Activated T-cell treated with anti-CD3 and anti-CD28 coated beads for 1 hour (primary cell): Measurements from ENCODE around the gene PDE4D.
"Not testable (repeated sequence)": the region's sequence is repeated elsewhere in the genome, so short reads cannot be mapped to it uniquely, and the experiment has no call there.

Source experiments
- DNase-seq: peaks from one replicate; pipeline ENCODE4 v3.0.0-alpha.2; 2020; ENCODE audit warnings: low read depth

The PDE4D gene

GRCh38 chr5:59328709-59329296 lies 564.7 kb downstream of the PDE4D start:
- DNase-seq = no peak

DNA sequence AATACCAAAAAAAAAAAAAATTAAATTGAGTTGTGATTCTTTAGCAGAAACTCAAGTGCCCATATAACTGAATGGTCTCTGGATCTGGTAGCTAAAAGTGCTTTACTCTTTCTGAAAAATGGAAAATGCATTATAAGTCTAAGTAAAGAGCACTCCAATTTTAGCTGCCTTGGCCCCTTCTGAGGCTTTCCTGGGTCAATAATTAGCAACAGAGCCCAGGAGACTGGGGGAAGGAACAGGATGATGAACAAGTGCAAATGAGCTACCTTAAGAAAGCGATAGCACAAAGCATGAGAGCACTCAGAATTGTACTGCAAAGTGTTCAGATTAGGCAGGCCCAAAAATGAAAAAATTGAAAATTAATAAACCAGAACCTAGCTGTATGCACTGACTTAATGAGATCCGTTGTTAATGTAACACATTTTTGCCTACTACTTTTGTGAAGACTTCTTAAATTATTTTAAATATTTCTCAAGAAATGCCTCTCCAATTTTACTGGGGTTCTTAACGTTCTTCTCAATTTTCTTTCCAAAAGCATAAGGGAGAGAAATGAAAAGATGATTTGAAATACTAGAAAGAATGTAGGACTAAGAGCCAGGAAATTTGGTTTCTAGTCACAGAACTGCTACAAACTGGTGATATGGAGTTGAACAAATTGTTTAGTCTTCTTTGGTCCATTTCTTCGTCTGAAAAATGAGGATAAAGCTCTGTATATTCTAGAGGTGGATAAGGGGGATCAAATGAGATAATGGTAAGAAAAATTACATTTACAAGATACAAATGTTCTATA lies 566.1 kb downstream of the PDE4D start:
- no peak for DNase-seq

- DNase-seq = no peak
These were observed 566.9 kb downstream of the PDE4D start for GRCh38 chr5:59326596-59326995.

DNA sequence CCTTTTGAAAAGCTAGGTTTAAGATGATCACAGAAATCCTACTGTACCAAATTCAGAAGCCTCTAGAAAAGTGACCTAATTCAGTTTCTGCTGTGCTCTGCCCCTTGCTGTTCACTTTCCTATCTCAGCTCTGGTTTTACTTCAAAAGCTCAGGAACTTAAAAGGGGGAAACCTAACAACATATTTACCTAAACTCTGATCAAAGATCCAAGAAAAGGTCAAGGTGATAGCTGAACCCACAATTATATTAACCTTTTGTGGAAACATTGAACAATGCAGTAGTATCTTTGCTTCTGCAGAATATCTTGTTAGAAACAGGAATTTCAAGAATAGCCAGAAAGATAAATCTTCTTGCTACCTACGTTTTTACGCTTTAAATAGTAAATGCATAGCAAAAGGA lies 568.5 kb downstream of the PDE4D start:
- DNase-seq = no peak

GRCh38 chr5:59322894-59323293 lies 570.6 kb downstream of the PDE4D start:
- no peak for DNase-seq

- DNase-seq = no peak
These were observed 571.5 kb downstream of the PDE4D start for GRCh38 chr5:59322058-59322457.

GRCh38 chr5:59321642-59322041 lies 571.9 kb downstream of the PDE4D start:
- DNase-seq = no peak

DNA sequence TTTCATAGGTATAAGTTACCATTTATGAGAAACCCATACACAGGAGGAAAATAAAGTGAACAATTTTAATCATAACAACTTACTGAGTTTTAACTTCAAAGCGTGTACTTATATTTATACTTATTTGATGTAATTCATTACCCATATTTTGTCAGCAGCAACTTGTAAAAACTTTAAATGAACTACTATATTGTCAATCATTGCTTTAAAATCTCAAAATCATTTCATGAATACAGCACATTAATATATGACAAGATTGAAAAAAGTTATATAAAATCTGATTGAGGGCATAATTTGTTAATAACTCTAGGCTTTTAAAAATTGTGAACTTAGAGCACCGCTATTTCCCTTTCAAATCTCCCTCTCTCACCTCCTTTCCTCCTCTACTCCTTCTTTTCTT lies 573.1 kb downstream of the PDE4D start:
- no peak for DNase-seq

DNA sequence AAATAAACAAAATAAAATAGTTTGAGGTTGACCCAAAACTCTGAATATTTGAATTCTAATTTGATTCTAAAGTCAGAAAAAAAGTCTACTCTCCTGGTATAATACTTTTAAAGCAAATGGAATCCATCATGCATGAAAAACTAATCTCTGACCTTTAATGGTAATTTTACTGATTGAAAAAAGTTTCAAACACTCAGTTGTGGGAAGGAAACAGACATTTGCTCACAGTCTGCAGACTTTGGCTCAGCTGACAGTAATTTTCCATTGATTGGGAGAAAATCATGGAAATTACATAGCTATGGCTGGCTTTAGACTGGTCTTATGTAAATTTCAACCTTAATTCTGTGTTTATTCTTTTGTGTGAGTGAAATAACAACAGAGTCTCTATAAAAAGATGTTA lies 574.3 kb downstream of the PDE4D start:
- no peak for DNase-seq

GRCh38 chr5:59317774-59318205 lies 575.7 kb downstream of the PDE4D start:
- no peak for DNase-seq

GRCh38 chr5:59317023-59317773 lies 576.3 kb downstream of the PDE4D start:
- no peak for DNase-seq

GRCh38 chr5:59312223-59312622 lies 581.3 kb downstream of the PDE4D start:
- no peak for DNase-seq

DNA sequence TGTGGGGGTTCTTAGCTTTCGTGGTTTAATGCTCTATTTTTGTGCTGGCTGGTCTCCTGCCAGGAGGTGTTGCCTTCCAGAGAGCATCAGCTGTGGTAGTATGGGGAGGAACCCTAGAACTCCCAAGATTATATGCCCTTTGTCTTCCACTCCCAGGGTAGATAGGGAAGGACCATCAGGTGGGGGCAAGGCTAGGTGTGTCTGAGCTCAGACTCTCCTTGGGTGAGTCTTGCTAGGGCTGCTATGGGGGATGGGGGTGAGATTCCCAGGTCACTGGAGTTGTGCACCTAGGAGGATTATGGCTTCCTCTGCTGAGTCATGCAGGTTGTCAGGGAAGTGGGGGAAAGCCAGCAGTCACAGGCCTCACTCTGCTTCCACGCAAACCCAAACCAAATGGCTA lies 584.8 kb downstream of the PDE4D start:
- DNase-seq = not testable (repeated sequence)

DNA sequence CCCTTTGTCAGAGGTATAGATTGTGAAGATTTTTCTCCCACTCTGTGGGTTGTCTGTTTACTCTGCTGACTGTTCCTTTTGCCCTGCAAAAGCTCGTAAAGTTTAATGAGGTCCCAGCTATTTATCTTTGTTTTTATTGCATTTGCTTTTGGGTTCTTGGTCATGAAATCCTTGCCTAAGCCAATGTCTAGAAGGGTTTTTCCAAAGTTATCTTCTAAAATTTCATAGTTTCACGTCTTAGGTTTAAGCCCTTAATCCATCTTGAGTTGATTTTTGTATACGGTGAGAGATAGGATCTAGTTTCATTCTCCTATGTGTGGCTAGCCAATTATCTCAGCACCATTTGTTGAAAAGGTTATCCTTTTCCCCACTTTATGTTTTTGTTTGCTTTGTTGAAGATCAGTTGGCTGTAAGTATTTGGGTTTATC lies 590.2 kb downstream of the PDE4D start:
- DNase-seq = not testable (repeated sequence)

DNA sequence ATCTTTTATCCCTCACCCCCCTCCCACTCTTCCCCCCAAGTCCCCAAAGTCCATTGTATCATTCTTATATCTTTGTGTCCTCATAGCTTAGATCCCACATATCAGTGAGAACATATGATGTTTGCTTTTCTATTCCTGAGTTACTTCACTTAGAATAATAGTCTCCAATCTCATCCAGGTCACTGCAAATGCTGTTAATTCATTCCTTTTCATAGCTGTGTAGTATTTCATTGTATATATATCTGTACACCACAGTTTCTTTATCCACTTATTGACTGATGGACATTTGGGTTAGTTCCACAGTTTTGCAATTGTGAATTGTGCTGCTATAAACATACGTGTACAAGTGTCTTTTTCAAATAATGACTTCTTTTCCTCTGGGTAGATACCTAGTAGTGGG lies 591.0 kb downstream of the PDE4D start:
- not testable (repeated sequence) for DNase-seq

DNA sequence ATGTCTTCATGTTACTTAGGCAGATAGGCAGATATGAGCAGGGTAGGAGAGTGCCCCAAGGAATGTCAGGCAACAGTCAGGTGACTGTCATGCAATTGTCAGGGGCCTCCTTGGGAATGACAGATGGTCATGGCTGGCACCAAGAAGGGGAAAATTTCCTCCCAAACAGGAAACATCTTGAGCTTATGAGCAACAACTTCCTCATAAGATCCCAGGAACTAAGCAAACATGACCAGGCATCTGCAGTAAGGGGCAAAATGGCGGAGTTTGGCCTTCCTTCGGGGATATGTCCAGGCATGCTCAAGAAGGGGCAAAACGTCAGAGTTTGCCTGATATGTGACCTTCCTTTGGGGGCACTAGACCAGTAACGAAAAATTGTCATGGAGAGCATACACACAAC lies 591.8 kb downstream of the PDE4D start:
- no peak for DNase-seq

DNA sequence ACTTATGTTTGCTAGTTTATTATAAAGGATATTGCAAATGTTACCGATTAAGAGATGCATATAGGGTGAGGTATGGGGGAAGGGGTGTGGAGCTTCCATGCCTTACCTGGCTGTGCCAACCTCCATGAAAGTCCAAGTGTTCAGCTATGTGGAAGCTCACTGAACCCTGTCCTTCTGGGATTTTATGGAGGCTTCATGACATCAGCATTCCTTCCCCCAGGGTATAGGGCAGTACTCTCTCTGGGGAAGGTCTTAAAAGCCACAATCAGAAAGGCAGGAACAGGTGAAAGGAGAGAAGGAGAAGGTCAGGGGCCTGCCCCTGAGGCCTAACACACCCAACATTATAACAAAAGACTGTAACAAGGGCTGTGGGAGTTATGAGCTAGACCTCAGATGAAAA lies 592.6 kb downstream of the PDE4D start:
- DNase-seq = no peak

DNA sequence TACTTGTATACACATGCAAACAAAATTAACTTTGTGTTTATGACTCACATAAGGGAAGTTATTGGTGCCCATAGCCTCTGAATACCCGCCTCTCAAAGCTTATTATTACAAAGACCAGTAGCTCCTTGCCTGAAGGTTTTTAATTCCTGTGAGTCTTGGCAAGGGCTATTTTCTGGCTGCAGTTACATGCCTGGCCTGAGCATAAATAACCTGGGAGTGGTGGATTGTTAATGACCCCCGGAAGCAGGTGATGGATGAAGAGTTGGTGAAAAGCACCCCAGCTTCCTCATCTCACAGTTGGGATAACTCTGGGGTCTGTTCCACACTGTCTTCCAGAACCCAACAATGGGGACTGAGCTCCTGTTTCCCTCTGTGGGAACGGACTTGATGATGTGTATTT lies 594.5 kb downstream of the PDE4D start:
- no peak for DNase-seq

- no peak for DNase-seq
These were observed 596.9 kb downstream of the PDE4D start for GRCh38 chr5:59296317-59297264.

DNA sequence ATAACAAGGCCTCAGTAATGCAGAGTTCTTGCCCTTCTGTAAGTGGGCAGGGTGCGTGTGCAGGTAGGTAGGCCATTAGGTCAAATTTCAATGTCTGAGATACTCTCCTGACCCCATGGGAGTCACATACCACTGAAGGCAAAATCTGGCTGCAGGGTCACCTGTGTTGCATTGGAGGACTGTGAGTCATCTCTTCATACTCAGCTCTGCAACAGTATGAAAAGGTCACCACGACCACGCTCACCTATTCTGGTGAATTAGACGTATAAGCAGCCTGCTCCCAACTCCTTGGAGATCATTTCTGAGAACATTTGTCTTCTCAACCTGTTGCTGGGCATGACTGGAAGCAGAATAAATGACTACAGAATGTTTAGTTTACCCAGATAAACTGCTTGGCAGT lies 599.8 kb downstream of the PDE4D start:
- no peak for DNase-seq

DNA sequence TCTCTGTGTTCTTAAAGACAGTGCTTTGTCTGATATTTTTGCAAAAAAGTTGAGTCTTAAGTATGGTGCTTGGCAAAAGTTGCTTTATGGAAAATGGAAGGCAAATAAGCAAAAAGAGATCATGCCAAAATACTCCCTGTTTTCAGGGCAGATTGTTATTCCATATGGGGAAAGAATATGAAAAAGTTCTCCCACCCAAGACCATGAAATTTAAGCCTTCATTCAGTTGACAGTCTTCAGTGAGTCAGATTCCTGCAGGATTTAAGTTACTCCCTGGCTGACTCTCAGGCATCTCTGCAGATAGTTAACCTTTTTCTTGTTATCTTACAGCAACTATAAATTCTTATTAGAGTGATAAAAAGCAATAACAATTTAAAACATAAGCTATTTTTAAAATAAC lies 601.6 kb downstream of the PDE4D start:
- DNase-seq = no peak

- DNase-seq = no peak
These were observed 605.6 kb downstream of the PDE4D start for GRCh38 chr5:59287884-59288283.
